ENCODE measurements around the gene RNU6-7.
A peak's percentile ranks its signal among the peaks of the same experiment; 100 is the strongest.

RNU6-7 gene

GRCh38 chr14:32200368-32201192 lies 1.3 kb upstream of the RNU6-7 start:
- H3K27me3 Mint-ChIP-seq = peaks cover 4% of the 10 kb centered on the region
- peaks cover 52% of the 10 kb centered on the region for H3K4me1 Mint-ChIP-seq (ENCODE audit: low read depth)
- peaks cover 2% of the 10 kb centered on the region for H3K36me3 Mint-ChIP-seq (ENCODE audit: low read depth)

GRCh38 chr14:32201193-32201815 lies 541 bp upstream of the RNU6-7 start:
- DNase-seq = peak; percentile 84
- Mint-ChIP-seq H3K4me1 (ENCODE audit: low read depth) (peaks cover 59% of the 10 kb centered on the region), H3K9me3 (no peaks in the 10 kb centered on the region), H3K4me3 (peak overlapping the region; percentile 82), H3K27ac (peak overlapping the region; percentile 100), H3K27me3 (no peaks in the 10 kb centered on the region), H3K36me3 (ENCODE audit: low read depth) (peaks cover 2% of the 10 kb centered on the region)

More at GRCh38 chr14:32200368-32201192, 1.3 kb upstream of the RNU6-7 start:
- Mint-ChIP-seq H3K4me3 (peak overlapping the region; percentile 82), H3K9me3 (no peaks in the 10 kb centered on the region), H3K27ac (peak overlapping the region; percentile 100)
- no peak for DNase-seq

GRCh38 chr14:32202491-32202997 lies 699 bp downstream of the RNU6-7 start:
- Mint-ChIP-seq H3K36me3 (ENCODE audit: low read depth) (peaks cover 2% of the 10 kb centered on the region), H3K27ac (peak overlapping the region; percentile 100), H3K4me1 (ENCODE audit: low read depth) (peaks cover 60% of the 10 kb centered on the region), H3K27me3 (no peaks in the 10 kb centered on the region), H3K9me3 (no peaks in the 10 kb centered on the region), H3K4me3 (peak overlapping the region; percentile 82)
- DNase-seq = no peak

GRCh38 chr14:32202998-32203882 lies 1.4 kb downstream of the RNU6-7 start, which contains the start of gene RNU6-8:
Gene RNU6-8, minus strand, starts transcription at chr14:32203269.
- Mint-ChIP-seq H3K4me1 (ENCODE audit: low read depth) (peaks cover 55% of the 10 kb centered on the region), H3K27ac (peak within 1 kb of the TSS; percentile 100), H3K9me3 (no peaks in the 10 kb centered on the region), H3K36me3 (ENCODE audit: low read depth) (peaks cover 2% of the 10 kb centered on the region), H3K4me3 (peak within 1 kb of the TSS; percentile 82), H3K27me3 (no peaks in the 10 kb centered on the region)
- DNase-seq = peak; percentile 89

GRCh38 chr14:32203928-32204357 lies 2.1 kb downstream of the RNU6-7 start:
- no peaks in the 10 kb centered on the region for H3K9me3 Mint-ChIP-seq
- no peaks in the 10 kb centered on the region for H3K27me3 Mint-ChIP-seq
- H3K36me3 Mint-ChIP-seq (ENCODE audit: low read depth) = peaks cover 2% of the 10 kb centered on the region
- DNase-seq = peak; percentile 44
- peak overlapping the region; percentile 82 for H3K4me3 Mint-ChIP-seq
- H3K4me1 Mint-ChIP-seq (ENCODE audit: low read depth) = peaks cover 55% of the 10 kb centered on the region
- H3K27ac Mint-ChIP-seq = peak overlapping the region; percentile 100

GRCh38 chr14:32205554-32205953 lies 3.7 kb downstream of the RNU6-7 start:
- Mint-ChIP-seq H3K4me3 (no peak overlapping the region), H3K27me3 (no peaks in the 10 kb centered on the region), H3K4me1 (ENCODE audit: low read depth) (peaks cover 49% of the 10 kb centered on the region), H3K27ac (no peak overlapping the region), H3K9me3 (no peaks in the 10 kb centered on the region), H3K36me3 (ENCODE audit: low read depth) (peaks cover 2% of the 10 kb centered on the region)
- DNase-seq = no peak

GRCh38 chr14:32205984-32206383 lies 4.1 kb downstream of the RNU6-7 start:
- DNase-seq = no peak
- Mint-ChIP-seq H3K4me1 (ENCODE audit: low read depth) (peaks cover 45% of the 10 kb centered on the region), H3K36me3 (ENCODE audit: low read depth) (peaks cover 2% of the 10 kb centered on the region), H3K9me3 (no peaks in the 10 kb centered on the region), H3K4me3 (no peak overlapping the region), H3K27ac (no peak overlapping the region), H3K27me3 (no peaks in the 10 kb centered on the region)

- Mint-ChIP-seq H3K36me3 (ENCODE audit: low read depth) (peaks cover 2% of the 10 kb centered on the region), H3K9me3 (no peaks in the 10 kb centered on the region), H3K4me3 (no peak overlapping the region)
Observed at GRCh38 chr14:32206552-32206951, 4.7 kb downstream of the RNU6-7 start.

GRCh38 chr14:32208490-32208889 lies 6.6 kb downstream of the RNU6-7 start:
- Mint-ChIP-seq H3K9me3 (no peaks in the 10 kb centered on the region), H3K27me3 (no peaks in the 10 kb centered on the region), H3K4me1 (ENCODE audit: low read depth) (peaks cover 23% of the 10 kb centered on the region), H3K27ac (no peak overlapping the region), H3K4me3 (no peak overlapping the region), H3K36me3 (ENCODE audit: low read depth) (no peaks in the 10 kb centered on the region)
- DNase-seq = no peak

More at GRCh38 chr14:32206552-32206951, 4.7 kb downstream of the RNU6-7 start:
- Mint-ChIP-seq H3K4me1 (ENCODE audit: low read depth) (peaks cover 40% of the 10 kb centered on the region), H3K27me3 (no peaks in the 10 kb centered on the region), H3K27ac (peak overlapping the region; percentile 9)
- DNase-seq = no peak

- no peak overlapping the region for H3K4me3 Mint-ChIP-seq
- no peak for DNase-seq
- no peak overlapping the region for H3K27ac Mint-ChIP-seq
- no peaks in the 10 kb centered on the region for H3K27me3 Mint-ChIP-seq
- H3K9me3 Mint-ChIP-seq = no peaks in the 10 kb centered on the region
- H3K36me3 Mint-ChIP-seq (ENCODE audit: low read depth) = no peaks in the 10 kb centered on the region
- H3K4me1 Mint-ChIP-seq (ENCODE audit: low read depth) = peaks cover 14% of the 10 kb centered on the region
Observed at GRCh38 chr14:32209471-32209870, 7.6 kb downstream of the RNU6-7 start.

GRCh38 chr14:32211068-32211404 lies 9.2 kb downstream of the RNU6-7 start:
- Mint-ChIP-seq H3K27ac (no peak overlapping the region), H3K9me3 (no peaks in the 10 kb centered on the region), H3K4me3 (no peak overlapping the region), H3K36me3 (ENCODE audit: low read depth) (no peaks in the 10 kb centered on the region), H3K27me3 (no peaks in the 10 kb centered on the region), H3K4me1 (ENCODE audit: low read depth) (peaks cover 7% of the 10 kb centered on the region)
- DNase-seq = no peak

GRCh38 chr14:32212833-32213232 lies 11.0 kb downstream of the RNU6-7 start:
- no peak for DNase-seq
- Mint-ChIP-seq H3K36me3 (ENCODE audit: low read depth) (no peaks in the 10 kb centered on the region), H3K27ac (no peak overlapping the region), H3K4me3 (no peak overlapping the region), H3K27me3 (no peaks in the 10 kb centered on the region), H3K9me3 (no peaks in the 10 kb centered on the region), H3K4me1 (ENCODE audit: low read depth) (no peaks in the 10 kb centered on the region)

- no peaks in the 10 kb centered on the region for H3K9me3 Mint-ChIP-seq
- H3K27ac Mint-ChIP-seq = no peak overlapping the region
- peaks cover 8% of the 10 kb centered on the region for H3K27me3 Mint-ChIP-seq
- H3K4me1 Mint-ChIP-seq (ENCODE audit: low read depth) = no peaks in the 10 kb centered on the region
- no peak for DNase-seq
- H3K4me3 Mint-ChIP-seq = no peak overlapping the region
- no peaks in the 10 kb centered on the region for H3K36me3 Mint-ChIP-seq (ENCODE audit: low read depth)
Observed at GRCh38 chr14:32217301-32217700, 15.5 kb downstream of the RNU6-7 start.

GRCh38 chr14:32224737-32225377 lies 23.0 kb downstream of the RNU6-7 start:
- H3K9me3 Mint-ChIP-seq = no peaks in the 10 kb centered on the region
- no peak for DNase-seq
- peaks cover 8% of the 10 kb centered on the region for H3K27me3 Mint-ChIP-seq
- no peaks in the 10 kb centered on the region for H3K36me3 Mint-ChIP-seq (ENCODE audit: low read depth)
- no peak overlapping the region for H3K4me3 Mint-ChIP-seq
- H3K4me1 Mint-ChIP-seq (ENCODE audit: low read depth) = peaks cover 2% of the 10 kb centered on the region
- H3K27ac Mint-ChIP-seq = no peak overlapping the region
